ENCODE measurements around the gene ERMP1.

DNA sequence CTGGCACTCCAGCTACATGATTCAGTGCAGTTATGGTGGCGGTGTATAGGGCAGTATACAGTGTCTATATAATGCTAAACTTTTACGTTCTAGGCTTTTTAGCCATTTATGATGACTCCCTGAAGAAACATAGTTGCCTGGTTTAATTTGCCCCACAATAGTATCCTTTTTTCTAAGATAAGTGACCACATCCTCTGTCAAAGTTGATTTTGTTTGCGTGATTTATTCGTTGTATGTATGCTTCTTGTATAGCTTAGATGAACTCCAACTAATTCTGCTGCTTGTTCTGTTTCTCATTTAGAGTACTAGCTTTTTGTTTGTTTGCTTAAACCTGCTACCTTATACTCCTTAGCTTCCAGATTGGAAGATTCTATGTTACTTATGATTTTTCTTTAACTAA lies 83.6 kb downstream of the ERMP1 start:
- TF ChIP-seq CBX2 (IDR thresholded peaks at IDR 0.05; ENCODE audit: borderline replicate concordance, low read depth) (no peak), JUN (IDR thresholded peaks at IDR 0.05) (no peak), RFX5 (IDR thresholded peaks at IDR 0.05) (no peak), EP300 (IDR thresholded peaks at IDR 0.05) (no peak), CTCF (IDR thresholded peaks at IDR 0.05) (no peak), E2F6 (IDR thresholded peaks at IDR 0.05; ENCODE audit: borderline replicate concordance, low read depth) (no peak), JUNB (IDR thresholded peaks at IDR 0.05) (no peak), MAZ (IDR thresholded peaks at IDR 0.05; ENCODE audit: borderline replicate concordance, low read depth, low read length) (no peak), MAFK (IDR thresholded peaks at IDR 0.05; ENCODE audit: partially characterized antibody) (no peak)
